GM12878 (cell line): ENCODE results near the gene ISY1. TPM values are rescaled to one million over a fixed set of nuclear protein-coding genes. Genes with fewer than 3 reads are reported as not detected.

Experiments
- ATAC-seq: fragments of 200-7000 bp; cut with Tn5 transposase; 3 replicates; pipeline ENCODE4 v1.9.1; 2020; ENCODE audit warnings: mild to moderate bottlenecking, moderate library complexity
- BruUV-seq: library from RNA; stranded (reverse); fragments of 400-500 nt; replicated peaks from 2 replicates; lab custom pipeline; 2021; lab: Mats Ljungman, UMichigan
- CTCF ChIA-PET: fragments of 300-600 bp; sonication (Branson Sonifier 250); formaldehyde crosslinking; extraction: SDS; loops from one replicate; lab custom pipeline; 2021; ENCODE audit warnings: inconsistent platforms; lab: Yijun Ruan, JAX
- POLR2A ChIA-PET: fragments of 350-600 bp; formaldehyde crosslinking; extraction: SDS; loops from one replicate; lab custom pipeline; 2021; ENCODE audit warnings: inconsistent platforms; lab: Charles Lee
- RAD21 ChIA-PET: fragments of 300-600 bp; sonication (Branson Sonifier 250); formaldehyde crosslinking; loops from one replicate; lab custom pipeline; 2023; ENCODE audit warnings: antibody characterized with exemption; ENCODE audit not compliant: unreplicated experiment; lab: Charles Lee
- SMC1A ChIA-PET: fragments of 300-600 bp; sonication (Branson Sonifier 250); formaldehyde crosslinking; loops from one replicate; lab custom pipeline; 2023; ENCODE audit not compliant: unreplicated experiment, uncharacterized antibody; lab: Charles Lee
- DNase-seq: peaks from one replicate; pipeline ENCODE4 v3.0.0-alpha.2; 2011; ENCODE audit warnings: low read depth, low spot score
- FAIRE-seq: peaks from 3 replicates; lab custom pipeline; 2011; peaks lifted over from hg19 to GRCh38; lab: Jason Lieb, UNC
- H2AFZ ChIP-seq: 2 replicates; pipeline ENCODE4 v1.6.0; 2011; ENCODE audit warnings: low read depth, low read length, control low read depth; ENCODE audit not compliant: control insufficient read depth
- H3K27ac ChIP-seq: 2 replicates; pipeline ENCODE4 v1.5.1; 2011; ENCODE audit warnings: control low read depth; ENCODE audit not compliant: control insufficient read depth, insufficient read depth
- H3K27me3 ChIP-seq, 2 experiments: replicated peaks in 1 of 2; 2 replicates each; pipeline versions ENCODE4 v1.6.0 to v1.6.1; 2011; ENCODE audit warnings: low read length in 1 of 2; ENCODE audit not compliant: control insufficient read depth in 2 of 2, insufficient read depth in 2 of 2
- H3K36me3 ChIP-seq, 2 experiments: 2 replicates each; pipeline ENCODE4 v1.5.1; 2011; ENCODE audit warnings: low read length in 1 of 2; ENCODE audit not compliant: control insufficient read depth in 2 of 2, insufficient read depth in 2 of 2
- H3K4me1 ChIP-seq: 2 replicates; pipeline ENCODE4 v1.6.1; 2011; ENCODE audit warnings: mild to moderate bottlenecking, low read length, moderate library complexity, mixed read lengths; ENCODE audit not compliant: control insufficient read depth, insufficient read depth
- H3K4me2 ChIP-seq: 2 replicates; pipeline ENCODE4 v1.6.0; 2011; ENCODE audit warnings: control low read depth; ENCODE audit not compliant: control insufficient read depth, insufficient read depth
- H3K4me3 ChIP-seq: fragments of 200-600 bp; sonication (generic); 2 replicates; pipeline ENCODE4 v1.5.1; 2016
- H3K79me2 ChIP-seq: 2 replicates; pipeline ENCODE4 v1.6.0; 2011; ENCODE audit warnings: low read length; ENCODE audit not compliant: control insufficient read depth, insufficient read depth
- H3K9ac ChIP-seq: 2 replicates; pipeline ENCODE4 v1.8.0; 2011; ENCODE audit warnings: low read length, control low read depth, mixed read lengths; ENCODE audit not compliant: control insufficient read depth, insufficient read depth
- H3K9me3 ChIP-seq: replicated peaks from 3 replicates; pipeline ENCODE4 v1.5.1; 2011; ENCODE audit warnings: mild to moderate bottlenecking, low read length; ENCODE audit not compliant: control insufficient read depth, insufficient read depth
- H4K20me1 ChIP-seq: 2 replicates; pipeline ENCODE4 v1.6.0; 2011; ENCODE audit not compliant: control insufficient read depth, insufficient read depth
- ASH2L ChIP-seq: fragments of 300-600, 200-600 bp; sonication (generic); IDR thresholded peaks from 2 replicates; pipeline ENCODE4 v1.6.1; 2017; ENCODE audit warnings: low read depth, mild to moderate bottlenecking, borderline replicate concordance
- DPF2 ChIP-seq: fragments of 450-650 bp; IDR thresholded peaks from 2 replicates; pipeline ENCODE4 v1.6.1; 2017; ENCODE audit warnings: mild to moderate bottlenecking
- E2F8 ChIP-seq: fragments of 450-650 bp; IDR thresholded peaks from 2 replicates; pipeline ENCODE4 v1.6.1; 2018; ENCODE audit warnings: mild to moderate bottlenecking, low read depth, moderate library complexity; ENCODE audit not compliant: partially characterized antibody
- FOS ChIP-seq: IDR thresholded peaks from 3 replicates; pipeline ENCODE4 v1.6.1; 2011; ENCODE audit warnings: borderline replicate concordance; ENCODE audit not compliant: insufficient read length; ENCODE audit errors: extremely low read depth
- LARP7 ChIP-seq: fragments of 450-650 bp; IDR thresholded peaks from 2 replicates; pipeline ENCODE4 v1.6.1; 2017; ENCODE audit warnings: mild to moderate bottlenecking
- MYC ChIP-seq: IDR thresholded peaks from 2 replicates; pipeline ENCODE4 v1.6.1; 2011; ENCODE audit warnings: mild to moderate bottlenecking, low read length, moderate library complexity, inconsistent platforms; ENCODE audit not compliant: insufficient read depth, insufficient replicate concordance, insufficient read length, severe bottlenecking
- NFYA ChIP-seq: IDR thresholded peaks from 2 replicates; pipeline ENCODE4 v1.6.1; 2011; ENCODE audit warnings: low read depth, mild to moderate bottlenecking, low read length, improper control_type of control experiment, borderline replicate concordance
- PAX5 ChIP-seq: IDR thresholded peaks from 2 replicates; pipeline ENCODE4 v1.6.1; 2011; ENCODE audit warnings: low read depth, low read length, borderline replicate concordance
- POLR2AphosphoS5 ChIP-seq: IDR thresholded peaks from 2 replicates; pipeline ENCODE4 v1.6.1; 2011; ENCODE audit warnings: mild to moderate bottlenecking, low read length, inconsistent platforms
- RBBP5 ChIP-seq: fragments of 200-600 bp; sonication (generic); conservative IDR thresholded peaks from 2 replicates; pipeline ENCODE4 v1.6.1; 2016
- RCOR1 ChIP-seq: conservative IDR thresholded peaks from 2 replicates; pipeline ENCODE4 v1.6.1; 2012; ENCODE audit warnings: low read depth, low read length, improper control_type of control experiment
- SP1 ChIP-seq: IDR thresholded peaks from one replicate; pipeline ENCODE4 v1.6.1; 2011; ENCODE audit warnings: low read depth, low read length
- STAT3 ChIP-seq: IDR thresholded peaks from 2 replicates; pipeline ENCODE4 v1.6.1; 2011; ENCODE audit warnings: low read depth, low read length, improper control_type of control experiment
- YY1 ChIP-seq: IDR thresholded peaks from 2 replicates; pipeline ENCODE4 v1.6.1; 2011; ENCODE audit warnings: low read depth, mild to moderate bottlenecking, low read length
- WGBS: methylation state at CpG from one replicate; pipeline ENCODE4 v1.1.6; 2016; ENCODE audit warnings: low lambda C conversion rate; ENCODE audit not compliant: insufficient replicate concordance, insufficient coverage; ENCODE audit errors: missing lambda C conversion rate; 5-methylcytosine and 5-hydroxymethylcytosine counted together
- in situ Hi-C: fragments of 300-500 bp; cut with MboI; formaldehyde crosslinking; loops from 9 replicates; pipeline ENCODE4 v1.14.3; 2018; ENCODE audit warnings: mixed read lengths
- intact Hi-C: fragments of 100-400 bp; cut with micrococcal nuclease; formaldehyde crosslinking; loops from one replicate; pipeline ENCODE4 v1.14.2; 2022; ENCODE audit not compliant: unreplicated experiment
- polyA plus RNA-seq, 11 experiments: library from polyadenylated mRNA; depleted of rRNA in 4 of 11; unstranded in 6 of 11; stranded (reverse) in 5 of 11; fragments of >200 nt; fragmentation: Nextera tagmentation in 4 of 11; fragmentation: Illumina TruSeq in 1 of 11; extraction: Ambion mirVana in 4 of 11; extraction: Trizol in 1 of 11; gene quantifications; 1 replicate in 1 of 11; 2 replicates in 10 of 11; pipeline versions ENCODE4 v1.2.1 to v1.2.3, GENCODE V29; 2011 to 2016; ENCODE audit warnings: inconsistent platforms in 2 of 11, missing spikeins in 2 of 11, low read depth in 1 of 11
- total RNA-seq, 4 experiments: library from RNA; depleted of rRNA in 3 of 4; stranded (reverse); fragments of >200 nt in 3 of 4; fragmentation: Illumina TruSeq in 1 of 4; extraction: Trizol in 1 of 4; gene quantifications; 2 replicates each; pipeline versions ENCODE4 v1.2.1 to v1.2.3, GENCODE V29; 2013 to 2021

Gene ISY1
- total and polyA plus RNA-seq, 10 of the 15 experiments (the other 5 are each of a cell fraction or from before 2014, with no cell fraction given), result 28.3 to 72.2 (median 44.7) TPM

GRCh38 chr3:129107793-129108192 is 53.1 kb downstream of the ISY1 start (continued):
- TF ChIP-seq YY1, result no peak

- 83% methylated on average over 19 of the region's 19 CpGs for WGBS
- intact Hi-C loops, result no loop called here
- FAIRE-seq (no peak), ATAC-seq (no peak), DNase-seq (no peak)
- no peaks in the 10 kb centered on the region for H4K20me1 ChIP-seq
- H3K9me3 ChIP-seq, result no peaks in the 10 kb centered on the region
- TF ChIP-seq ASH2L (no peak), LARP7 (no peak), SP1 (no peak), PAX5 (no peak), FOS (no peak), E2F8 (no peak), POLR2AphosphoS5 (no peak), NFYA (no peak), STAT3 (no peak), MYC (no peak), RBBP5 (no peak), RCOR1 (no peak), DPF2 (no peak)
- no peaks in the 10 kb centered on the region for H3K4me1 ChIP-seq
- in situ Hi-C loops, result no loop called here
- no peak overlapping the region for H3K27ac ChIP-seq
- ChIA-PET CTCF (interaction anchor here (1.6 kb wide), 1 partner anchor 53 kb away, joined by 5 read pairs; no protein-coding TSS in a partner anchor), POLR2A (no interaction called here), RAD21 (no interaction called here), SMC1A (no interaction called here)
- H3K4me2 ChIP-seq, result no peak overlapping the region
- H3K4me3 ChIP-seq, result no peak overlapping the region
- H3K36me3 ChIP-seq, result peaks cover 0 to 8% of the 10 kb centered on the region in 2 experiments; a peak in 1 of 4 replicates
- no TSS peak for BruUV-seq
- H2AFZ ChIP-seq, result no peak overlapping the region
- no peaks in the 10 kb centered on the region for H3K27me3 ChIP-seq
- no peaks in the 10 kb centered on the region for H3K79me2 ChIP-seq
- H3K9ac ChIP-seq, result no peak overlapping the region
These were observed 53.8 kb downstream of the ISY1 start for GRCh38 chr3:129106866-129107565.
